Daoy (cell line): ENCODE results near the gene SPOUT1. TPM values are rescaled to one million over a fixed set of nuclear protein-coding genes. Genes with fewer than 3 reads are reported as not detected.

Experiments
- DNase-seq: peaks from one replicate; pipeline ENCODE4 v3.0.0-alpha.2; 2015; ENCODE audit warnings: low read depth
- total RNA-seq: library from RNA; depleted of rRNA; stranded (reverse); fragments of >200 nt; shearing (Covaris generic); gene quantifications from 2 replicates; pipeline ENCODE4 v1.2.3, GENCODE V29; 2014; rRNA removed

SPOUT1 gene
- total RNA-seq, 1 experiment from 2014 or later: 45.8 TPM

GRCh38 chr9:128771745-128772519 is 57.7 kb downstream of the SPOUT1 start, which contains the start of gene ZER1:
ZER1 (minus strand) TSS chr9:128771927; CDS start chr9:128755565, 16,362 bp downstream.
- peak; percentile 94 for DNase-seq

GRCh38 chr9:128771094-128771721 is 58.4 kb downstream of the SPOUT1 start:
- DNase-seq: no peak

GRCh38 chr9:128770286-128771030 is 59.1 kb downstream of the SPOUT1 start:
- no peak for DNase-seq

Other genes starting within 250 kb of the SPOUT1 start
- gene DYNC2I2, start 172.9 kb downstream of the SPOUT1 start, total RNA-seq: 170 and 194 TPM in 2 replicates
- gene SET, start 140.6 kb downstream of the SPOUT1 start, total RNA-seq: 1,185 and 1,206 TPM in 2 replicates
- 8.2 and 16.8 TPM in 2 replicates for gene PKN3, start 127.3 kb downstream of the SPOUT1 start, total RNA-seq
- 62.3 and 78.8 TPM in 2 replicates for gene ZDHHC12, start 105.7 kb downstream of the SPOUT1 start, total RNA-seq
- gene ZER1, start 57.9 kb downstream of the SPOUT1 start, total RNA-seq: 9.1 and 31.6 TPM in 2 replicates
- gene TBC1D13, start 42.5 kb downstream of the SPOUT1 start, total RNA-seq: 12.9 and 13.1 TPM in 2 replicates
- 14.1 and 17.8 TPM in 2 replicates for gene ENDOG, start 11.3 kb downstream of the SPOUT1 start, total RNA-seq
- 7.1 and 8.9 TPM in 2 replicates for gene KYAT1, start 52.2 kb upstream of the SPOUT1 start, total RNA-seq
- gene LRRC8A, start 52.3 kb upstream of the SPOUT1 start, total RNA-seq: 35.5 and 36.7 TPM in 2 replicates
- gene PHYHD1, start 91.2 kb upstream of the SPOUT1 start, total RNA-seq: not detected in 2 replicates
- gene DOLK, start 117.8 kb upstream of the SPOUT1 start, total RNA-seq: 16.3 and 17.1 TPM in 2 replicates
- gene NUP188, start 117.9 kb upstream of the SPOUT1 start, total RNA-seq: 73.7 and 75.5 TPM in 2 replicates
- 19.0 and 21.8 TPM in 2 replicates for gene SH3GLB2, start 198.5 kb upstream of the SPOUT1 start, total RNA-seq
- gene MIGA2, start 206.8 kb upstream of the SPOUT1 start, total RNA-seq: 7.8 and 27.4 TPM in 2 replicates